Activated CD4-positive, alpha-beta T cell treated with anti-CD3 and anti-CD28 coated beads, Interleukin-2, amount 50 U/mL, for 1 hour (primary cell): ENCODE results near the gene BNC2.

Source experiments
- DNase-seq: peaks from one replicate; pipeline ENCODE4 v3.0.0-alpha.2; 2020

BNC2 gene

DNA sequence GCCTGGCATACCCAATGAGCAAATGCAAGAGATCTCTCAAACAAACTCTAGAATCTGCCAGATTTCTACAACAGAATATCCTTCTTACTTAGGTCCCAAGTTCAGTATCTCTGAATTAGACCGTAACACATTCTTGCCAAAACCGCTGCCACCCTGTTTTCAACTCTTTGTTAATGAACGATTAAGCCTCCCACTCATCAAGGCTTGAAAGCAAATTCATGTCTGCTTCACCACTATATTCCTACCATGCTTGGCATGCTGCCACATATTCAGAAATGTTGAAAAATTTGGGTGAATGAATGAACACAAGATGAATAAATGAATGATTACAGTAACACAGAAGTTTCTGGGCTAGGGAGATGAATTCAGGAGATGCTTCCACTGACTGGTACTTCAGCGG lies 119.9 kb downstream of the BNC2 start:
- DNase-seq = no peak

DNA sequence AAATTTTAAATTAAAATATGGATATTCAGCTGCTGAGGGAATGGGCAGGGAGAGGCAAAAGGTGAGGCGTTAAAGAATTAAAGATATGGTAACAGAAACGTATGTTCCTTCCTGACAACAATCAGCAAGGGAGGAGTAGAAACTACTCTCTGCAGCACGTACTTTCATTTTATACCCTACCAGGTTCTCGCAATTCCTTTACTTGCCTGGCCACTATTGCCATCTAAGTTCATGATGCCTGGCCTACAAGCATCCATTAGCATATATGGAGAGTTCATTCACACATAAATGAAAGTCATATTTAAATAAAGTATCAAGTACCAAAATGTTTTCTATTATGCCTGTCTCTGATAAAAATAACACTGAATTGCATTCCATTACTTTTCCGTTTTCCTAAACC lies 125.1 kb downstream of the BNC2 start:
- DNase-seq = no peak

DNA sequence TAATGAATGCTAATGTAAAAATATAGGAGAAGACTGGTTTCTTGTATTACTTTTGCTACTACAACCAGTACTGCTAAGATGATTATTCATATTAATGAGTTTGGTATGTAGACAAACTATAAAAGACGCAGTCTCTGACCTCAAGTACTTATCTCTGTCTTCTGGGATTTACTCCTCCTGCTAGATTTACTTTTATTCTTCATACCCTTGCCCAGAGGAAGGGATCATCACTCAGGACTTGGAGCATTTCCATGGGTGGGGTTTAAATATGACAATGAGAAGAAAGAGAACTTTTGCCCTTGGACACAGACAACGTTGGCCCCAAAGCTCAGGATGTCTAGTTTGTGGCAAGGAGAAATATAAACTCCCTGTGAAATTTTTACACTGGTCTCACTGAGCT lies 126.1 kb downstream of the BNC2 start:
- no peak for DNase-seq

DNA sequence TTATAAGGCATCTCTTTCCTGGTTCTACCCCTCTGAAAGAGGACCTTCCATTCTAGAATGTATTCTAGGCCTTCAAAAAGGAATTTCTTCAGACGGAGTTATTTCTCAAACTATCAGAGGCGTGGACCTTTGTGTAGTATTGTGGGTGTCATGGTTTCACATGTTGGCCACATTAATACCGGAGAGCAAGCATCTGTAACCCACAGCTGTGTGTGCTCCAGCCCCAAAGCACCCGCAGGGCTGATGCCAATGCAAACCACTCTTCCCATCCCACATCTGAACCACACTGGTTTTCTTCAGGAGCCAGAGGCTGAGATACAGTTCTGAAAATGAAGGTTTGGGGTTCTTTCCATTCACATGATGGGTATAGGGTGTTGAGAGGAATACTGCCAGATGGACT lies 127.1 kb downstream of the BNC2 start:
- no peak for DNase-seq

DNA sequence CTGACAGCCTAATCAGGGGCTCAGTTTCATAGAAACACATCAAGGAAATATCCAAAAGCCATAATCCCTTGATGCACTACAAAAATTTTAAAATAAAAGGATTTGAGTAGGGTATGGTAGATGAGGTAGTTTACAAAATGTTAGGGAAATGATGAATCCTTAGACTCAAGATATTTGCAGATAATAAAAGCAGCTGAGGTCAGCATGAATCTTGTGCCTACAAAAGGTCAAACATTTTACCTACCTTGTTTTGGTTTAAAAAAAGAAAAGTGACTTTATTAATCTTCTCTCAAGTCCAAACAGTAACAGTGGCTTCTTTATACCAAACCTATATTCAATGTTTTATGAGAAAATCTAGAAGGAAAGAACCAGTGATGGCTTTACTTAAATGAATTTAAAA lies 135.5 kb downstream of the BNC2 start:
- DNase-seq = no peak

DNA sequence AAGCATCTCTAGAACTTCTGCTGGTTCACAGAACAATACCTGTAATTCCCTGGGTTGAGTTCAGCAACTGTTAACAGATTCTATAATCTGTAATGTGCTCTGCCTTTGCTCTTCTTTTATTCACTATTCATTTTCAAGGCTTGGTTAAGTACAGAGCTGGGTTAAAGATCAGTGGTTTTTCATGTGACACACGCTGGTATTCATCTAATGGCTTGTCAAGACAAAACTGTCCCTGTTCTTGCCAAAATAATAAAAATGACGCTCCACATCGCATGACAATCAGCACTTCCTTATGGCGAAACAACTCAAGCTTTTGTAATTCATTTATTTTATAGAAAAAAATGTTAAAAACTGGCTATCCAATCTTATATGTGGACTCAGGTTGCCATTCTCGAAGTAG lies 137.9 kb downstream of the BNC2 start:
- no peak for DNase-seq

DNA sequence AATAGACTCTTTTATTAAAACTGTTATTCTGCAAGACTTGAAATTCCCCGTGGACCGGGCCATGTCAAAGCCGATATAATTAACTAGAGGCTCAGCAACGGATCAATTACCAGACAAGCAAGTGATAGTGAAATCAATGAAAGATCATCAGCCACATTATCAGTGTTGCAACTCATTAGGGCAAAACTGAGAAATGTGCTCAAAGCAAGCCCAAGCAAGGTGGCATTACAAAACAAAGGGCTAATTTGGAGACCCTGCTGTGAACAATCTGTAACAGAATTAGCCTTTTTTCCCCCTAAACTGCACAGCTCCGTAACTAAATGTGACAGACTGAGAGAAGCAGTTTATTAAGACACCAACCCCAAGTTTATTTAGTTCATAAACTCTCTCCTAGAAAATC lies 140.3 kb downstream of the BNC2 start:
- DNase-seq = no peak

DNA sequence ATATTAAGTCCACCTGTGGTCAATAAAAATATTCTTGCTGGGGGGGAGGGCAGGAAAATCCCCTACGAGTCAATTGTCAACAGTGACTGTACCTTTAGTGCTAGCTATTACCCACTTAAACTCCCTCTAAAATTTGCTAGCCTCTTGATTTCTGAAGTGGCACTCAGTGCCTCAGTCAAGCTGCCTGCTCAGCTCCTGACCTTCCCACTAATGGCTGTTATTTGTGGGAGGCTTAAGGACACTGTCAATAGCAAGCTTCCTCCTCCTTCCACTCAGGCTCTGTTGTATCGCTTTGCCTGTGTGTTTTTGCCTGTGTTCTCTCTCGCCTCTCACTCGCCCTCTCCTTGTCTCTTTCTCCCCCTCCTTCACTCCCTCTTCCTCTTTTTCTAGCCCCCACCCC lies 140.8 kb downstream of the BNC2 start:
- no peak for DNase-seq

DNA sequence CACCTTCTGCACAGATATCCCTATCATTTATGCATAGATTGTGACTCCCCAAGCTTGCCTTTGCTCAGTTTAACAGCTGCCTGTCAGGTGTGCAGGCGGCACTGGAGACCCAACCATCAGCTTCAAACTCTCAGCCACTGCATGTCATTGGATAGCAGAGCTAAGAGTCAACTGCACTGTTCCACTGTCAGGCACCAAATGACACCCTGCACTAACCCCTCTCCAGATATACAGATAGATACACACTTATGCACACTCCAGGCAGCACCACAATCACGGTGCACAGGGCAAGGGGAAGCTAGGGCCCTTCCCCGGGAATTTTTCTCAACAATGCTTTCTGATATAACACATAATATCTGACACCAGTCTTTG lies 142.3 kb downstream of the BNC2 start:
- DNase-seq = no peak

DNA sequence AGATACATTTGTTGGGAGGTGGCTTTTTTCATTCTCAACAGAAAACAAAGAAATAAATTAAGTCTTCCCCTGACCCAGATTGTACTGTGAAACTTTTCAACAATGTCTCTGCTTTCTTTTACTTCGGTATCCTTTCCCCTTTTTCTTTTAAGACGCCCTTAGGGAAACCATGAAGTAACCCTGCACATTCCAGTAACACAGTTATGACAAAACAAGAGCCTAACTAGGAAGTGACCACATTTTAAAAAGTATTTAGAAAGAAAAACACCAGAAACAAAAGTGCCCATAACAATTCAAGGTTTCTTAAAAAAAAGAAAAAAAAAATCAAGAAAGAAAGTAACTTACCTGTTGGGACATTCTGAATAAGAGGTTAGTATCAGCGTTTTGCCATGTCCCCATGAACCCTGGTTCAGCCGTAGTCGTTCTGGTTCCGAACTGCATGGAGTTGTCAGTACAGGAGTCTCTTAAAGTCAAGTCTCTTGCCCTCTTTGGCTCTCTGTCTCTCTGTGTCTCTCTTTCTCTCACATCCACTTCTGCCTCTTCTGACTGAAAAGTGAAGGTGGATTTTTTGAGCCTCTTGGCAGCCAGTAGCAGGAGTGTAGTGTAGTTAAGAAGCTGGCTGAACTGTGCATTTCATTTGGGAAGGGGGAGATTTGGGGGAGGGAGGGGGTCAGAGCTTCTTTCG lies 142.9 kb downstream of the BNC2 start:
- DNase-seq = no peak

DNA sequence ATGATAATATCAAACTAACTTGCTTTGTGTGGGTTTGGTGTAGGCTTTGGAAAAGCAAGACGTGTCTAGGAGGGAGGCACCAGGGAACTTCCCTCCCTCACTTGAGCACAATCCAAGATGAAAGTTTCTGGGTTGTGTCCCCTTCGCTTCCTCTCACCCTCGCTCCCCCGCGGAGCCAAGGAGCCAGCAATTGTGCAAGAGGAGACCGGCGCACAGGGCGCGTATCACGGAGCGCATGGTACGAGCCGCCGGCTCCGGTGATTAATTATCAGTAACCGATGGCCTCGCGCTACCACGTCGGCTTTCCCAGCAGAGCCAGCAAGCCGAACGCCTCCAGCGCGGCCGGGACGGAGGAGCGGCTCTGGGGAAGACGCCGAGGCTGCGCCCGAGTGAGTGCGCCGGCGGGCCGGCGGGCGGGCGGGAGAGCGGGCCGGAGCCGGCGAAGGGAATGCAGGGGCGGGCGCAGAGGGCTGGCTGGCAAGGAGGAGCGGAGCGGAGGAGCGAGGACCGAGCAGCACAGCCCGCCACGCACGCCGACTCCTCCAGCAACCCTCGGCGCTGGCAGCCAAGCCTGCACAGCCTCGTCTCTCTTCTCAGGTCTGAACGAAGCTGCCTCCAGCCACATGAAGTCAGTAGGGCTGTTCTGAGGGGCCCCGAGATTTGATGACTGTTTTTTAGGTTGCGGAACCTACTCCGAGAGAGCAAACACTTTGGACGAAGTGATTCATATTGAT lies 143.6 kb downstream of the BNC2 start:
- DNase-seq = no peak

DNA sequence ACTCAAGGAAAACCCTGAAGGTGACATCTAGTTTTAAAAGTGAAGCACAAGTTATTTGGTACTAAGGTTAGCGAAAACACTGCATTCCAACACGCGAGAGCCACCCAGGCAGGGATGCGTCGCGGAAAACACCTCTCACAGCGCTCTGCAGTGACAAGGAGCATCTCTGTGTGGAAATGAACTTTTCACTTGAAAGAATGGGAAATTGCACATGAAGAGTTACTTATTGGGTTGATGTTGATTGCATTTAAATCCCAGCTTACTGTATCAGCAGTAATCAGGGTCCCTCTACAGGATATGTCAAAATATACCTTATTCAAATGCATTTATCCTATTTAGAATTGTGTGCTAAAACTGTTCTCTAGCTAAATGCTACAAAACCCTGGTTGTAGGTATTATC lies 144.4 kb downstream of the BNC2 start:
- no peak for DNase-seq

DNA sequence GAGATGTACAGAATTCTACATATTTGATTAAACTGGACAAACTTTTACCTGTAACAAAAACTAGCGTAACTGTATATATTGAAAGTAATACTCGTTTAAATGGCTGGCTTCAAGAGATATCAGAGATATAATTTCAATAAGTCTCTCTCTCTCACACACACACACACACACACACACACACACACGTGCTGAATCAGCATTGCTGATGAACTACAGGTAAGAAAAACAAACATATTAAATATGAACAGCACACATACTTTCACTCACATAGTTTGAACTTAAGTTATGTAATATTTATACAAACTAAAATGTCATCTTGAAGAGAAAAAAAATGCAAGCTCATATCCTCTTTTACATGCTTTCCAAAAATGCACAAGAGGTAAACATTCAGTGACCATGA lies 145.4 kb downstream of the BNC2 start:
- no peak for DNase-seq

DNA sequence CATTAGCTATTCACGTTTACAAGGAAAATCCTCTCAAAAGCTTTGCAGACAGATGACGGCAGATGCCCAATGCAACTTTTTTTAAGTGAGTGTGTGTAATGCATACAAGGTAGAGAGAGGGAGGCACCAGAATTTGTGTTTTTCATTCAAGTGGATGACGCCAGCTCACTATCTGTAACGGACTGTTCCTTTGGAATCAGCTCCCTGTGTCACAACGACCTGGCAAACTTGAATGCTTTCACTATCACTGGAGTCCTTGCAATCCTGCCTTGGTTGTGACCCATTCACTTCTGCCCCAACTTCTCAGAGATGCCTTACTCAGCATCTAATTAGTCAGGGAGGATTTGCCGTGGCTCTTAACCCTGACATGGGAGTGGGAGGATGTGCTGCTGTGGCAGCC lies 148.5 kb downstream of the BNC2 start:
- no peak for DNase-seq

DNA sequence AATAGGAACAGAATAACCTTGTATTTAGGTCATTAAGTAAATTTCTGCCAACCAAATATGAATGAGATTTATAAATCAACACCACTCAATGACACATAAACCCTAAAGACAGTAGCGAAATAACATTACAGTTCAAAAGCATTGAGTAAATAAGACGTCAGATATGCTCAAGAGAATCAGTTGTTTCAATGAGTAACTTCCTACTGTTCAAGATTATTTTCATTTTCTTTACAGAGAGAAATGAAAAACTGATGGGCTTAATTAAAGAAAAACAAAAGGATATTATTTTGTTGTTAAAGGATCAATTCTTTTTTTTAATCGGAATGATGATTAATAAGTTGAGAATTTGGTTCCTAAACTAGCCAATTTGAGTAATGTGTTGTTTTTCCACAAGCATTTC lies 150.1 kb downstream of the BNC2 start:
- no peak for DNase-seq

DNA sequence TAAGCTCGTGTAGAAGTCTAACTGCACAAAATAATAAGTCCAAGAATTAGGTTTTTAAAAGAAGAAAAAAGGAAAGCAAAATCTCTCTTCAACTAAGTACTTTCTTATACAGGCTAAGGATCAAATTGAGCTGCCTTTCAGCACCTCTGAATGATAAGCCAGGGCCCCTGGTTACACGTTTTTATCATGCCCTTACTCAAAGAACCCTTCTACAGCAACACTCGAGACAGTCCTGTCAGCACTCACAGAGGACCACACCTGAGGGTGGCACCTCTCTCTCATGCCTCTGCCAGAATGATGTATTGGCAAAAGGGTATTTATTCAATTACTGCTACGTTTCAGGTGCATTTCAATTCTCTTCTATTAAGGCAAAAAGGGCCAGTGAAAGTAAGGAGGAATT lies 150.5 kb downstream of the BNC2 start:
- DNase-seq = no peak

DNA sequence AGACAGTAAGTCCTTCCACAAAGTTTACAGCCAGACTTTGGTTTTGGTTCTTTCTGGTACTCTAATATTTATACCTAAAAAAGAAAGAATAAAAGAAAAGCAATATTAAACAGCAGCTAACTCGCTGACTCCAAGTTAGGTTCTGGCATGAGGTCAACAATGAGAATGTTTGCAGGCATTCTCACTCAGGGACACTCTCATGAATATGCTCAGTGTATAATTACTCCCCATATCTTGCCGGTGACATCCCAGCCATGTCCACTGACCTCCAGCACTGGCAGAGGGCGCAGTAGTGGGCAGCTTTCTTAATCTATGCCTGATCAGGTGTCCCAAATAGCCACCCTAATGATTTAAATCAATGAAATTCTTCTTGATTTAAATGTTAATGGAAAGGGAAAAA lies 151.5 kb downstream of the BNC2 start:
- no peak for DNase-seq

DNA sequence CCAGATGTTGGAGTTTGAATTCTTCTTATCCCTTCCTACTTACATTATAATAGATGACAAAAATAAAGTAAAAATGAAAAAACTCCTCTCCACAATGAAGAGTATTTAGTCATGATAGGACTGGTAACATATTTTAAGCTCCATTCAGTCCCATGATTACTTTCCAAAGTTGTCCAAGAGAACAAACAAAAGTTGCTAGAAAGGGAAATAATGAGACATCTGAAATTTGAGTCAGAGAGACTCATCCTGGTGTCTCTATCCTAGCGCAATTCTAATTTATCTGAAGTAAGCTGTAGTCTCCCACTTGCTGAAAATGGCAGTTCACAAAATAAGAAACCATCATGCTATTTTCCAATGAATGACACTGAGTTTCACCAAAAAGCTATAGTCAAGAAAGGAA lies 152.2 kb downstream of the BNC2 start:
- DNase-seq = no peak

DNA sequence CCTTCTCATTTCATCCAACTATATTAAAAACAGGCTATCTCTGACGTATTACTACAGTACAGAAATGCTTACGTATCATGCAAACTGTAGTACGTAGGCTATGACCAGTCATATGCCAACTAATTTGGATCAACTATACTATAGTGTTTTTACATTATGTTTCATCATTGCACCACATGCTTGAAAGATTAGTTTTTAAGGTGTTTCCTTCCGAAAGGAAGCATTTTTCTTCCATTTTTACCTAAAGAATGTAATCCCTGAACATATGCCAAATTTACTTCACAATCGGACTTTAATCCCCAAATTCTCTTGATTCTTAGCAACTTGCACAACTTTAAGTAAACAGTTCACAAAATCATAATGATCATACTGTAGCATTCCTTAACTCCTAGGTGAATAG lies 153.9 kb downstream of the BNC2 start:
- no peak for DNase-seq

DNA sequence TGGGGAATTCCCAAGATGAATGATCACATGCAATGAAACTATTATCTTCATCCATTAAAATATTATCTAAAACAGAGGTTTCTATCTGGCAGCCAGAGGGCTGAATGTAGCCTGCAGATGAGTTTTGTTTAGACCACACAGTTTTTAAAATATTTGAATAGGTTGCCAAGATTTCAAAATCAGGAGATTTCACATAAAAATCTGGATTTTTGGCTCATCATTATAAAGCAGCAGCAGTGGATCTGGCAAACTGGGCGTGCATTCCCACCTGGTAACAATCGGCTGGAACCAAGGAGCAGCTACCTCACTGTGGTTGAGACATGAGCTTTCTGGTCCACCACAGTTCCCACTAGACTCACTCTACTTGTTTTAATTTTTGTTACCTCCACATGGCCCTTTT lies 155.1 kb downstream of the BNC2 start:
- no peak for DNase-seq

DNA sequence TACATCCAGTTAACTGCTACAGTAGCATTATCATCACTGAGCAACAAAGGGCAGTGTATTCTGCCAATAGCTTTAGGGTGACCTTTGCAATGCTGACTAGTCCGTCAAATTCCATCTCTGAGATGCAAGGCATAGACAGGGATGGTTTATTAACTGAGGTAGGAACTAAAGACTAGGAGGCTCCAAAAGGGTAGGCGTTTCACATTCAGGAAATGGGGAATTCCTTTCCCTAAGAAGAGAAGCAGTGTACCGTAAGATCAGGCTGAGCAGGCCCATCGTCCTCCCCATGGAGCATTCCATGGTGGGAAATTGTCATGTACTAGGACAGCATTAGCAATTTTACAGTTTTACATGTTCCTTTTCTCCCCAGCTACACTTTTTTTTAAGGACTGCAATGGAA lies 157.7 kb downstream of the BNC2 start:
- DNase-seq = no peak

DNA sequence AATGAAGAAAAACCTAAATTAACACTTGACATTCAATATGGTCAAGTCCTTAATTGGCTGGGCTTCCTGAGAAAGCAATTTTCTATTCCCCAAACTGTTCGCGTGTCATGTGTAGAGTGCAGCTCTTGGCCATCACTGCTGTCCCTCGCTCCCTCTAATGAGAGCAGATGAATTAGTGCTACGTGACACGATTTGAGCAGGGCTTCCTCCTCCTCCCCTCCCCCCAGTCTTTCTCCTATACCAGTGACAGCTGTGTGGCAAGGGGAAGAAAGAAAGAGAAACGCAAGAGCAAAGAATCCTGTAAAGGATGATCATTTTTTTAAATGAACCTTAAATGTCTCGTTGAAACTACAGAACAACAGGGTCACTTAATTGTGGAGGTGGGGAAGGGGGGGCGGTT lies 159.6 kb downstream of the BNC2 start:
- DNase-seq = no peak

DNA sequence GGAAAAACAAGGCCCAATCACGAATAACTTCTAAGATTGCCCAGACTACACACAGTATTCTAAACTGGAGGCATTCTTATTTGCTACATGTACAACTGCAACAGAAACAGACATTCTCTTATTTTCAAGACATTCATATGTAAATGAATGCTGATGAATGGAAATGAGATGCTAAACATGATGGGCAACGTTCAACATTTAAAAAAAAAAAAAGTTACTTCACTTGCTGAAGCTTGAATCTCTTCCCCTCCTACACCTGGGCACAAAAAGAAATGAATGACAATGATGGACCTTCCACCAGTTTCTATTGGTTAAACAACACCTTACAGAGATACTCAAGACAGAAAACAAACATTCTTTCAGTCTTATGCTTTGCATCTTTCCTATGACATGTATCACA lies 160.5 kb downstream of the BNC2 start:
- DNase-seq = no peak

DNA sequence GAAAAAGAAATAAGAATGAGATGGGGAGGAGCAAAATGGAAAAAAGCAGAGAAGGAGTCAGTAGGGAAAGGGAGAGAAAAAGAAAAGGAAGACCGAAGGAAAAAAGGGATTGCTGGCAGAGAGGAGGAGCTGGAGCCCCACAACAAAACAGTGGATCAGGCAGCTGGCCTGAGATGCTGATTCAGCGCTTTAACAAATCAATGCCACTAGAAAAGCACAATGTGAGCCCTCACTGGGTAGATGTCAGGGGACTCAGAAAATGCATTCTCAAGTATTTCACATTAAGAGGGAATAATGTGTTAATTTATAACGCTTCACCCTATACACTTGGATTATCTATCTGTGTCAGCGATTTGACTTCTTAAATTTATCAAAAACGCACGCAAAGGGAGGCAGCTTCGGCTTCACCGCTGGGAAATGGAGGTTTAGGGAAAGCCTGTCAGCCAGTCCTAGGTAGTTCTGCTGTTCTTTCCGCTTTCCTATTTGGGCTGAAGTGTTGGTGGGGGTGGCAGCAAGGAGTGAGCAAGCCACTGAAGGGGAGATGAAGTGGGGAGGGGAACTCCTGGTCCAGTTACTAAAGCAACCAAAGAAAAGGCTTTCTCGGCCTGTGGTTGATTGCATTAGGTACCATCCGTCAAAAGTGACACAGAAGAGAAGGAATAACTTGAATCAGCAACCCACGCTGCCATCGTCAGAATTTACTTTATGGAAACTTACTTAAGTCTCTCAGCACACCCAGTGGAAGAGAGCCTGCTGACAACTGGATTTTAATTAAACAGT lies 161.6 kb downstream of the BNC2 start:
- no peak for DNase-seq
